ENCODE data around the gene AGO1. TPM values are rescaled to one million over a fixed set of nuclear protein-coding genes. Genes with fewer than 3 reads are reported as not detected.

Gene AGO1
- total and polyA plus RNA-seq, 2 donors (not counting 1 experiment from before 2014, with no cell fraction given) = 10.1 to 41.3 TPM

- no peaks in the 10 kb centered on the region for H4K20me1 ChIP-seq (ENCODE audit: control insufficient read depth, insufficient read depth, low read length, poor library complexity, severe bottlenecking)
- H3K9me3 ChIP-seq (ENCODE audit: control extremely low read depth in 1 of 3, control insufficient read depth in 2 of 3, insufficient read depth in 1 of 3, low read length in 2 of 3) = no peaks in the 10 kb centered on the region
- Mint-ChIP-seq H3K27ac (peak overlapping the region; percentile 91), H3K4me1 (peaks cover 28% of the 10 kb centered on the region), H3K27me3 (no peaks in the 10 kb centered on the region), H3K4me3 (peak overlapping the region; percentile 83), H3K9me3 (ENCODE audit: insufficient read depth) (no peaks in the 10 kb centered on the region)
- H3K36me3 ChIP-seq (replicated peaks in 1 of 2; ENCODE audit: control extremely low read depth in 1 of 2, control insufficient read depth in 1 of 2, extremely low read depth in 1 of 2, insufficient read depth in 2 of 2, low read length in 1 of 2) = no peaks in the 10 kb centered on the region
- H3K27ac ChIP-seq (ENCODE audit: low read length in 2 of 2) = peak overlapping the region; percentile 83 to 98
- peak overlapping the region; percentile 78 for H3K4me2 ChIP-seq (replicated peaks; ENCODE audit: low read depth, low read length, poor library complexity, severe bottlenecking)
- ATAC-seq (ENCODE audit: low read depth) = no peak
- intact Hi-C loops (cut with micrococcal nuclease) = loop anchor here (1.0 kb wide), 1 partner anchor 47 kb away; the partner anchor contains the start of gene AGO1
- no peak for TF ChIP-seq CTCF (IDR thresholded peaks at IDR 0.05)
- no peak for TF ChIP-seq EZH2 (IDR thresholded peaks at IDR 0.05; ENCODE audit: borderline replicate concordance, insufficient read depth, low read depth, low read length, poor library complexity, severe bottlenecking)
- H2AFZ ChIP-seq (ENCODE audit: insufficient read depth, low read depth, low read length, poor library complexity, severe bottlenecking) = peak overlapping the region; percentile 89
- H3K9ac ChIP-seq (ENCODE audit: low read length) = peak overlapping the region; percentile 91
- WGBS (ENCODE audit: insufficient coverage) = 0% methylated on average over 11 of the region's 15 CpGs
- peaks cover 38% of the 10 kb centered on the region for H3K79me2 ChIP-seq (ENCODE audit: control insufficient read depth, insufficient read depth, low read length)
- no peaks in the 10 kb centered on the region for H3K27me3 ChIP-seq (replicated peaks in 1 of 4; ENCODE audit: control extremely low read depth in 1 of 4, control insufficient read depth in 3 of 4, insufficient read depth in 4 of 4, low read length in 3 of 4)
- no peak for DNase-seq
- POLR2A ChIA-PET = interaction anchor here (0.6 to 1.1 kb wide), 2 partner anchors 12 to 392 kb away, joined by 3 read pairs; no protein-coding TSS in a partner anchor
- CTCF ChIA-PET = interaction anchor here (0.7 to 2.7 kb wide), 6 partner anchors 9 to 157 kb away, joined by 3 to 16 read pairs (median 3); partner anchors contain the start of gene AGO1
- H3K4me3 ChIP-seq (ENCODE audit: control extremely low read depth in 1 of 5, extremely low read depth in 1 of 5, insufficient read depth in 1 of 5, low read depth in 2 of 5, low read length in 4 of 5) = peak overlapping the region; percentile 71 to 86 (median 80)
- H3K4me1 ChIP-seq (ENCODE audit: control insufficient read depth in 2 of 2, insufficient read depth in 2 of 2, low read length in 2 of 2) = peaks cover 17 to 22% of the 10 kb centered on the region in 2 donors
Measured at GRCh38 chr1:35929730-35930592, 47.0 kb downstream of the AGO1 start.
